HG02642 (cell line): ENCODE data around the gene PKIB.

Source experiments
- ATAC-seq: cut with Tn5 transposase; IDR thresholded peaks from one replicate; pipeline ENCODE4 v1.9.1; 2021; ENCODE audit warnings: mild to moderate bottlenecking; ENCODE audit not compliant: unreplicated experiment, poor library complexity

Gene PKIB

GRCh38 chr6:122702841-122703240, 92.6 kb downstream of the PKIB start:
- ATAC-seq = no peak

GRCh38 chr6:122704066-122704465, 93.9 kb downstream of the PKIB start:
- ATAC-seq = no peak

- ATAC-seq = peak; percentile 75
These were observed 99.8 kb downstream of the PKIB start for GRCh38 chr6:122709922-122710512.

DNA sequence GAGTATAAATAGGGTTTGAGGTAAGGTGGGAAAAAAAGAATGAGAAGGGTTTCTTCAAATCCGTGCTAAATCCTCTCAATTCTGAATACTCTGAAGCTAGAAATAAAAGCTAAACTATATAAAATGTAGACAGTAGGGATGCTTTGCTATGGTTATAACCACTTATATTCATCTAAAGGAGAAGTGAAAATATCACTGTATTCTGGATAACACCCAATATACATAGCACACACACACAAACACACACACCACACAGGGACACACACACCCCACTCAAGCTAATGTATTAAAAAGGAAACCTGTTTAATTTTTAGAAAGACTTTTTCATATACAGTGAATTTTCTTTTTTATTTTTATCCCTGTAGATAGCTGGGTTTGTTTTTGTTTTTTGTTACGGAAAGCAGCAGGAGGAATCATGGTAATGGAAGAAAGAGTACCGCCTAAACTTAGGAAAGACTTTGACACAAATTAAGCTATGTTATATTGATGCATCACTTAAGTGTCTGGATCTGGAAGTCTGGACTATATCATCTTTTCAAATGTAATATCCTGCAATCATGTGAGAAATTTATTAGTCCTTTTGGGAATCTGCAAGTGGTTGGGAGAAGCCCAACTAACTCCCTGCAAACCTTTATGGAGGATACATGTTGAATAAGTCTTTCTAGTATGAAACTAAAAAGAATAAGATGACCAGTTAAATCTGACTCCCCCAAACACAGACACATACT, 100.9 kb downstream of the PKIB start:
- ATAC-seq = no peak

DNA sequence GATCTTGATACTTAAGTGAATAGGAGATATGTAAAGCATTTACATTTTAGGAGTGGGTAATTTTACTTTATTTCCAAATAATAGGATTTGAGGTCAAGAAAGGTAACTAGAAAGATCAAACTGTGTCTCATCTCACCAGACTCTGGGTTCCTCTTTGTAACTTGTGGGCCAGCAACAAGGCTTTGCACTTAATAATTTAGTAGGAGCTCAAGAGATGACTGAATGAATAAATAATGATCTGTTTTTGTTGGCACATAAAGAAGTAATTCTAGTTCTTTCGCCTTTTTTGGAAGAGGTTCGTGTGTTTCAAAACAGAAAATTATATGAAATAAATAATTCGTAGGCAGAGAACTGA, 101.9 kb downstream of the PKIB start:
- no peak for ATAC-seq

- no peak for ATAC-seq
These were observed 102.4 kb downstream of the PKIB start for GRCh38 chr6:122712448-122713137.

- ATAC-seq = no peak
These were observed 102.9 kb downstream of the PKIB start for GRCh38 chr6:122713138-122713537.

- no peak for ATAC-seq
These were observed 103.9 kb downstream of the PKIB start for GRCh38 chr6:122714059-122714458.

DNA sequence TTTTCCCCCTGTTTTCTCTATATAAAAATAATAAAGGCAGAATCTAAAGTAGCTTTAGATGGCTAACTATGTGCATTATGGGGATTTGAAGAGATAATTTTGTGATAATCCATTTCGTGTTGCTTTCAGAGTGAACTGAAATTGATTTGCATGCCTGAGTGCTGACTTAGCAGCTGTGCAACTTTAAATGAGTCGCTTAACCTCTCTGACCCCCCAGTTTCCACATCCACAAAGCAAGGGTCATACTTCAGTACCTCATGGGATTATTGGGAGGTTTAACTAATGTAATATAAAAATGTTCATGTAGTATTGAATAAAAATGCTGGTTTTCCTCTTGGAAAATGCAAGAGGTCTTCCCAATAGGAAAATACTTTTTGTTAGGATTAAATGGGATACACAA, 105.5 kb downstream of the PKIB start:
- no peak for ATAC-seq

- no peak for ATAC-seq
These were observed 107.1 kb downstream of the PKIB start for GRCh38 chr6:122717350-122717749.

- ATAC-seq = no peak
These were observed 108.4 kb downstream of the PKIB start for GRCh38 chr6:122718616-122719015.

GRCh38 chr6:122719176-122719575, 109.0 kb downstream of the PKIB start:
- no peak for ATAC-seq

DNA sequence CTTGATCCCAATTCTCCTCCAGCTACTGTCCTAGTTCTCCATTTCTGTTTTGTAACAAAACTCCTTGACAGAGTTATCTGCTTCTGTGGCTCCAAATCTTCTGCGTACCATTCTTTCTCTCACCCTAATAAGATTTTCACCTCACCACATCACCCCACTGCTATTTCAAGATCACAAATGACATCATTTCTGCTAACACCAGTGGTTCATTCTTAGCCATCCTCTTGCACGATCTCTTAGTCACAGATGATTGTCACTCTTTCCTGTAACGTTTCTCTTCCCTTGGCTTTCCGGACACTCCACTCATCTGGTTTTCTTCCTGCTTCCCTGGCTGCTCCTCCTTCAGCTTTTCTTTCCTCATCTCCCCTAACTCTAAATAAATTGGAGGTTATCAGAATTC, 112.5 kb downstream of the PKIB start:
- ATAC-seq = no peak

DNA sequence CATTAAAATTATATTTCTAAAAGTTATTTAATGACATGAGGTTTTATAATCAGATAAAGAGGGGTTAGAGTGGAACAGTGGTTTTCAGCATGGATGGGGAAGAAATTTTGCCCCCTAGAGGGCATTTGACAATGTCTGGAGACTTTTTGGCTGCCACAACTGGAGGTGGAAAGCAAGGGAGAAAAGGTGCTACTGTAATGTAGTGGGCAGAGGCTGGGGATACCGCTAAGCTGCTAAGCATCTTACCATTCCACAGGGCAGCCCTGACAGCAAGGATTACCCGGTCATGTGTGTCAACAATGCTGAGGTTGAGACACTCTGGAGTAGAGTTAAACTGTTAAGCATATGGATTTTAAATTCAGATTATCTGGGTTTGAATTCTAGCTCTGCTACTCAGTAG, 116.4 kb downstream of the PKIB start:
- peak; percentile 58 for ATAC-seq

DNA sequence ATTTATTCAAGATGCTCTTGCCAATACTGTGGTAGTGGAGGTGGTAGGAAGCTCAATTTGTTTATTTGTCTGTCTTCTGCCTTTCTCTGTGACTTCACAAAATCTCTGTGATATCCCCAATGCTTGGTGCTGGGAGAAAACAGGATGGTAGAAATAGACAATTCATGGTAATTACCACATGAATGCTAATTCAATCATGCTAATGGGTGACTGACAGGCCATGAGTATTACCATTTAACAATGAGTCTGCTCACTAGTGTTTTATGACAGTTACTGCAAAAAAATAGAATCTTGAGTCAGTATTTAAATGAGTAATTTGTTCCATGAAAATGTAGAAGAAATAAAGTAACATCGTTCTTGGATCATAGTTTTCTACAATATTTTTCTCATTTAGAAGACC, 117.0 kb downstream of the PKIB start:
- ATAC-seq = no peak

- ATAC-seq = no peak
These were observed 120.1 kb downstream of the PKIB start for GRCh38 chr6:122730334-122730733.

DNA sequence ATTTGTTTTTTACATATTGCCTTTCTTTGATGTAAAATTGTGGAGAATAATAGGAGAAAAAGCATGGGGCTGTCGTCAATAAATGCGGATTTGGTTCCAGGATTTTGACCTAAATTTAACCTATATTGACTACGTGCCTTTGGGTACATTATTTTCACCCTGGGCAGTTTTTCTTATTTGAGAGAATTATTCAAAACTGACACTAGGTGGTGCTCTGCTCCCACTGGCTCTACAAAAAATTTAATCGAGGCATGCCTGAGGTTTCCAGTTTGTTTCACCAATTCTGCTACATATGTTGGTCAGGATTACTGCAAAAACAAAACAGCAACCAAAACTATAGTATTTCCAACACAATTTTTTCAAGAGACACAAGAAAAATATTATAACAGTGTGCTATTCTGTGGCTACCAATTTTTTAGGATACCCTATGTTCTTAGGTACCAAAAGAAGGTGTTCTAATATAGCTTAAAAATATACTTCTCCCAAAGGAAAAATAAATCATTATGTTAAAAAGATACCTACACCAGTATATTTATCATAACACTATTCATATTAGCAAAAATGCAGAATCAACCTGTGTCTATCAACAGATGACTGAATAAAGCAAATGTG, 120.7 kb downstream of the PKIB start:
- ATAC-seq = peak; percentile 68

DNA sequence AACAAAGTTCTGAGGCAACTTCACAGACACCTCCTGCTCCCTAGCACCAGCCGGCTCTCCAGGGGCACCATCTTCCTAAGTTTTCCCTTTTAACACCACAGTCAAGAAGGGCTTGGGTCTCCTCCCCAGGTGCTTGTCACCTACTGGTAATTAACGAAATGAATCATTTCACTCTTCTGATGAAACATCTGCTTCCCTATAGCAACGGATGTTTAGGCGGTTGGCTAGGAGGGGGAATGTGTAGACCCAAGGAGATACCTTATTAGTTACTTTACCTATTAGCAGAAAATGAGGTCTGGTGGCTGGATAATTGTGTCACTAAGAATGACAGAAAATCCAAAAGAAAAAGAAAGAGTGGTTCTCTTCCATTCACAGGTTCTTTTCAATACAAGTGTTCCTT, 123.1 kb downstream of the PKIB start:
- ATAC-seq = no peak

- no peak for ATAC-seq
These were observed 124.6 kb downstream of the PKIB start for GRCh38 chr6:122734529-122735395.

DNA sequence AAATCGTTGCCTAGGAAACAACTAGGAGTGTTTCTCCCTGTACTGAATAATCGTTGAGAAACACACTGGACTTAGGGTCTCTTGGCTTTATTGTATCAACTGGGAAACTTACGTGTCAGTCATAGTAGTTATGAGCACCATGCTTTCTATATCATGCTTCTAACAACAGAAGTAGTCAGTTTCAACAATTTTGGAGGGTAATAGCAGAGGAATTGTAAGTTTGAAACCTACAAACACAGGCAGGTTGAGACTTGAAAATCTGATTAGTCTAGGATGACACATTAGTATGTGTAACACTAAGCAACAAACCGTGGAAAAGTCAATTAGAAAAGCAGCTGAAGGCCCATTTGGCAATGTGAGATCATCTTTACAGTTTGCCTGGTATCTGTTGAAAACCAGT, 125.4 kb downstream of the PKIB start:
- no peak for ATAC-seq
